ENCODE results near the gene AP1G1.
"Not testable (repeated sequence)": the region's sequence is repeated elsewhere in the genome, so short reads cannot be mapped to it uniquely, and the experiment has no call there.

AP1G1 gene

DNA sequence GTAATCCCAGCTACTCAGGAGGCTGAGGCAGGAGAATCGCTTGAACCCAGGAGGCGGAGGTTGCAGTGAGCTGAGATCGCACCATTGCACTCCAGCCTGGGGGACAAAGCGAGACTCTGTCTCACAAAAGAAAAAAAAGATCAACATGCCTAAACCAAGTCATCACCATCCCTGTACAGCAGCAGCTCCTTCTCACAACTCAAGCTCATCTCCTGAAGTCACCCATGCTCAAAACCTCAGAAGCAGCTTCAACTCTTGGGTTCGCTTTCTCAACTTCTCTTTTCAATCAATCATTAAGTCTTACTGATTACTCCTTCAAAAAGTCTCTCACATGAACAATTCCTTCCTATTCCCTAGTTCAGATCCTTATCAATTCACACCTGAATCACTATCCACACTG lies 115.5 kb downstream of the AP1G1 start:
- no peak for DNase-seq

DNA sequence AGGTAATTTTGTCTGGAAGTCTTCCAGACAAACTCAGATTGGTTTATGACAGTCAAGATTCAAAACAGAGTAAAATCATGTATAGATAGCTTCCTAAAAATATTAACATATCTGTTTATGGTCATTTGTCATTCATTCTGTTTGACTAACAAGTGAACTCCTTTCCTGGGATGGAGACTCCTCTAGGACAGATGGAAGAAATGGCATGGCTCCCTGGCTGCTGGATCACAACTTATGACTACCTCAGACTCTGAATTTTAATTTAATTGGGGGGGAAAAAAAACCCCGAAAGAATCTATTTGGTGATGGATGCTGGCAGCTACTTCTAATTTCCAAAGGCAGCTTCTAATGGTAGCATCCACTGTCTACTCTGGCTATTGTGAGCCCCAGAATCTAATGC lies 118.7 kb downstream of the AP1G1 start:
- DNase-seq, result no peak

DNA sequence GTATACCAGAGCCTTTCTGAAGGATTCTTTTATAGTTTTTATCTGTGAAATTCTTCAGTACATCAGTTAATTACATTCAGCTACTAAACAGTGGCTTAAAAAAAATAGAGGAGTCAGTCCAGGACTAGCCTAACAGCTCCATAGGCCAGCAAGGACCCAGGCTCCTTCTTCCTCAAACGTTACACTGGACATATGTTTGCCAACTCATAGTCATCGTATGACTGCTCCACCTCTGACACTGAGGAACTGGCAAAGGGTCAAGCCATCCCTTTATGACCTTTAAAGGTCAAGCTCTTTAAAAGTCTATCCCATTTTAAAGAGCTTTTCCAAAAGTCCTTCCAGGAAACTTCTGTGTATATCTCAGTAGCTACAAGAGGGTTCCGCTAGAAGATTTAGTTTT lies 120.8 kb downstream of the AP1G1 start:
- DNase-seq, result no peak

DNA sequence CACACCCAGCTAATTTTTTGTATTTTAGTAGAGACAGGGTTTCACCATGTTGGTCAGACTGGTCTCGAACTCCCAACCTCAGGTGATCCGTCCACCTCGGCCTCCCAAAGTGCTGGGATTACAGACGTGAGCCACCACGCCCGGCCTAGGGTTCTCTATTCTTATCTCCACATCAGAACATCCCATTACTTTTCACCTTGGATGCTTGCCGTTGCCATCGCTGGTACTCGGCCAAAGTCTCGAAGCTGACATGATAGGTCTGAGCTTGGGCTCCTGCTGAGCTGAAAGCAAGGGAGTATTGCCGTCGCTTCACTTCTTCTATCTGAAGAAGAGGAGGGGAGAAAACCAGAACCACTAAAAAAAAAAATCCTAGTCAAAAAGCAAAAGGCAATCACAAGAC lies 124.4 kb downstream of the AP1G1 start:
- not testable (repeated sequence) for DNase-seq

DNA sequence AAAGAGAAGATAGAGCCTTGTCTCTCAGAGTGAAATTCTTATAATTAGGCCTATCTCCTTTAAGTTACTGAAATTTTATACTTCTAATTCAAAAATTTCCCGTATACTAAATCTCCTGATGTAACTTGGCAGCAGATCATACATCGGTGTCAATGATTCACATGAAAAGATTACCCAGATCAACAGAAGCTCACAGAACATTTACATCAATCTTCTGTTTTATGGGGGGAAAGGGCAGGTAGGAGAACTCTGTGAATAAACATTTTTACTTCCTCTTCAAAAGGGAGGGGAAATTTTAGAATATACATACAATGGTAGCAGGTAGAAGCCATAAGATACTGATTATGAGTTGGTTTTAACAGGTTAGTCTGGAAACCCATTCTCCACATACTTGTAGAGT lies 127.3 kb downstream of the AP1G1 start:
- no peak for DNase-seq
